ENCODE measurements around the gene RORC.
A peak's percentile ranks its signal among the peaks of the same experiment; 100 is the strongest.

RORC gene

DNA sequence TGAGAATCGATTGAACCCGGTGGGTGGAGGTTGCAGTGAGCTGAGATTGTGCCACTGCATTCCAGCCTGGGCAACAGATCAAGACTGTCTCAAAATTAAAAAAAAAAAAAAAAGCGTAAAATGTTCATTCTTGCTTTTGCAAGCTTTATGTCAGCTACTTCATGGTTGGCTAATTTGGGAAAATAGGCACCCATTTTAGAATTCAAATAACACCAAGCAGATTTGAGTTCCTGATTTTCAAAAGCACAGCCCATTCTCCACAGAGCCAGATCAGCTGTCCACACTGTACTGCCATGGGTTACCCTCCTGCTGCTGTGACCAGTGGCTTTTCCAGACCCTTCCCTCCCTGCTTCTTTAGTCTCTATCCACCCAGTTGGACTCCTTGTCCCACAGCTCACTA is 17.5 kb upstream of the RORC start:
- DNase-seq (ENCODE audit: low read depth in 2 of 2, low spot score in 1 of 2): no peak

DNA sequence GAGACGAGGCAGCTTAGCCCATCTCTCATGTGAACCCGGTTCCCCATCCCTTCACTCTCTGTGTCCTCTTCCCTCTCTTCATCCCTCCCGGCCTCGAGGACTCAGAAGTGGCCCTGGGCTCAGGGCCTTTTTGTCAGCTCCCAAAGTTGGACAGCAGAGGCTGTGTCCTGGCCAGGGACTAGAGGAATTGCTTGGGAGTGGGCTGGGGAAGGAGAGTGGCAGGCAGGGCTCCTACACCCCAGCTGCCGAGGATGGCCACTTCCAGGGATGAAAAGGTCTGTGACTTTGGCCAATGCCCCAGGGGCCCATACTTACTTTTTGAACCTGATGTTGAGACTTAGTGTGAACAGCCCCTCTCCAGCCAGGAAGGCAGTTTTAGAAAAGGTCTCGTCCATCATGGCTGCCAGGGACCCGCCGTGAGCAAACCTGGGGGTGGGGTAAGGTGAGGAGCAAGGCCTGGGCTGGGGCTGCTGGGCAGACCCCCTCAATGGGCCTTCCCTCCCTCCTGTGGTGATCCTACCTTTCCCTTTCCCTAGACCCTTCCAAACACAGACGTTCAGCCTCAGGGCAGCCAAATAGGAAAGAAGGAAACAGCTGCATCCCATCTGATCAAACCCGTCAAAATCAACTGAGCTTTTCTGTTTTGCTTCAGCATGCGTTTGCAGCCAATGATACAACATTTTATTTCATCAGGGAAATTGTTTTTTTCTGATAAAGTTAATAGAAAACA is 16.4 kb upstream of the RORC start:
- no peak for DNase-seq (ENCODE audit: low read depth in 2 of 2, low spot score in 1 of 2)

DNA sequence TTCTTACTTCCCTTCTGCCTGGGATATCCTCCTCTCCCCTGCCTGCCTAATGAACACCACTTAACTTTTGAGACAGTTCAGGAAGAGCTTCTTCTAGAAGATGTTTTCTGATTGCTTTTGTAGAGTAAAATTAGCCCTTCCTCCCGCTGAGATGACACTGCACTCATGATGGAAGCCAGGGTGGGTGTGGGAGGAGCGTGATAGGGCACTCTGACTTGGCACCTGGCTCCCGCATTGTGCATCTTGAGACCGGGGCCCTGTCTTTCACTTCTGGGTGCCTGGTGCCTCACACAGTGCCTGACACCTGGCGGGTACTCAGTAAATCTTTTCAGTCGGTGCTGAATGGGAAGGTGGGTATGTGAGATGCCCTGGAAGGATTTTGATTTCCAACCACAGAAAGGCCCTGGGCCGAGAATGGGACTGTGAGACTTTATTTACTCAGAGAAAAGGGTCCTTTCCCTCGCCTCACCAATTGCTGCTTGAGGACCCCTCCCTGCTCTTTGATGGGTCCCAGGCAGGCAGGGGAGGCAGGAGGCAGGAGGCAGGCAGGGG is 15.2 kb upstream of the RORC start:
- no peak for DNase-seq (ENCODE audit: low read depth in 2 of 2, low spot score in 1 of 2)

DNA sequence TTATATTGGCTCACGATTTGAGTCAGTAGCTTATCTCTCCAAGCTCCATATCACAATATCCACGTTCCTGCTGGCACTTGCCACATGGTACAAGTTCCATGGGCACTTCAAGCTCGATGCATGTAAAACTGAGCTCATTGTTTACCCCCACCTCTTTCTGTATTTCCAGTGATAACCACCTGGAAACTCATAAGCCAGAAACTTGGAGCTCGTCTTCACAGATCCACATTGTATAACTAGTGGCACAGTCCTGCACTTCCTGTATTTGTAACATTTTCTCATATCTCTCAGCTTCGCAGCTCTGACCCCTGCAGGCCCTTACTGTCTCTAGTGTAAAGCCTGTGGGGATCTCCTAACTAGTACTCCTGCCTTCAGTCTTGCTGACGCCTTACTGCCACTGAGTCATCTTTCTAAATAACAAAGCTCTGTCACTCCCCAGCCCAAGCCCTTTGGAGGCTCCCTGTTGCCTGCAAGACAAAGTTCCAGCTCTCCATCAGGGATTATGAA is 14.5 kb upstream of the RORC start:
- DNase-seq (ENCODE audit: low read depth in 2 of 2, low spot score in 1 of 2): no peak

DNA sequence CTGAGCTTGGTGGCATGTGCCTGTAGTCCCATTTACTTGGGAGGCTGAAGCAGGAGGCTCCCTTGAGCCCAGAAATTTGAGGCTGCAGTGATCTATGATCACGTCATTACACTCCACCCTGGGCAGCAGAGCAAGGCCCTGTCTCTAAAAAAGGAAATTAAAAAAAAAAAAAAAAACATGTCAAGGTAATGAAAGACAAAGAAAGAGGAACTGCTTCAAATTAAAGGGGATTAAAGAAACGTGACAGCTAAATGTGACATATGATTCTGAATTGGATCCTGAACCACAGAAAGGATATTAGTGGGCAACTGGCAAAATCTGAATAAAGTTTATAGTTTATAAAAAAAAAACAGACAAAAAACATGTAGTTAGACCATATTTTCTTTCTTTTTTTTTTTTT is 11.8 kb upstream of the RORC start:
- DNase-seq (ENCODE audit: low read depth in 2 of 2, low spot score in 1 of 2): no peak

DNA sequence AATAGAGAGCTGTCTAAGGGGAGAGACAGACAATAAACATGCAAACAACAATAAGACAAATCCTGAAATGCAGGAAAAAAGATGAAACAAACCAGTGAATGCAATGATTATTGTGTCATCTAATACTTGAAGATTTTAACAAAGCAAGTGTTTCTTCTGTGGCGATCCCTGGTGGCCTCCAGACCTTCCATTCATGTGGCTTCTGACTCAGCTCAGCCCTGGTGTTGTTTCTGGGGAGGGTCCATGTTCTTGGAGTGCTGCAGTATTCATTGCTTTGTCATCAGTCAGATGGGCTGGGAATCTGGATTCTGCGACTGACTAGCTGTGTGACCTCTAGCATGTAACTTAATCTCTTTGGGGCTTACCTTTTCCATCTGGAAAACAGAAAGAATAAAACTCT is 9.5 kb upstream of the RORC start:
- DNase-seq (ENCODE audit: low read depth in 2 of 2, low spot score in 1 of 2): no peak

DNA sequence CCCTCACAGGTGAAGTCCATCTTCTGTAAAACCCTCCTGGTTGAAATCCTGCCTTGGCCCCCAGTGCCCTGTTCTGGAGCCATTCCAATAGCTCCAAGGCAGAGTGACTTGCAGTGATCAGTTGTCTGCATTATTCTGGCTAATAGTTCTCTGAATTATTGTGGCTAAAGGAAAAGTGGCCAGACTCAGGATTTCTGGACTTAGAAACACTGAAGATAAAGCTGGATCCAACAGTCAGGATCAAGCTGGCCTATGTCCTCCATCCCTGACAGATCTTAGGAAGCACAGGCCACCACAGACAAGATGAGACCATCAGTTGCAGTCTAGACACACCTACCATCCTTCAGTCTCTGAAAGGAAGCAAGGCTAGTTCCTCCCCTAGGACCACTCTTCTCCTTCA is 8.8 kb upstream of the RORC start:
- DNase-seq (ENCODE audit: low read depth in 2 of 2, low spot score in 1 of 2): no peak

DNA sequence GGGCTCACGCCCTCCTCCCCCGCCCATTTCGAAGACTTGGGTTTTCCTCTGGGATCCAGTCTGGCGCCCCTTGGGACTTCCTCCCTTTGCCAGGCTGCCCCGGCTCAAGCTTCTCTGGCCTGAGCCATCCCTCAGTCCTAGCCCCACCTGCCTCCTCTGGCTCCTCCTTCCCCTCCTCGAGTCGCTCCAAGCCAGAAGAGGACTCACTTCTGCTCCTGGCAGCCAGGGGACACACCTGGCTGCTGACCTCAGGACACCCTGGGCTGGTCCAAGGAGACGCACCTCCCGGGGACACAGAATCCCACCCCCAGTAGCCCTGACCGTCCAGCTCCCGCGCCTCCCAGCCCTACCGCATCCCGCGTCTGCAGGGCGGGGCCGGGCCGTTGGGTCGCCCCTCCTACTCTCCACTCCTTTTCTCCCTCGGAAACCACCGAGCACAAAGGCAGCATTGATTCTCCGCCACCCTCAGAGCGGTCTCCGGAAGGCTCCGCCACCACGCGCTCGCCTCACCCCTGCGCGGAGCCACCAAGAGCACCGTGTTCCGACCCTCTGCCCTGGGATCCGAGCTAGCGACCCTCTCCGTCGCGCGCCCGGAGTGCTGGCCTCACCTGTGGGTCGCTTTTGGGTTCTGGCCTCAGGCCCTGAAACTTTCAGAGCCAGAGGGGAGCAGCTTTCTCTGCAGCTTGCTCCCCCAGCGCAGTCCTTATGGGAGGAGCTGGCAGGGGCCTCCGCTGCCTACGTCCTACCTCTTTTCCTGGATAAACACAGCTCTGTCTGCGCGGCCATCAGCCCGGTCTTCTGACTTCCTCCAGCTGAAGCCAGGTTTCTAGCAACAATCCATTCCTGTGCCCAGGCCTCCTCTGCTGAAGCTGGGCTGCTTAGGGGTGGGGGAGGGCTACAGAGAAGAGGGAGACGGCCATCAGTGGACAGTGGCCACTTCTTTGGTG is 8.1 kb upstream of the RORC start, which contains the start of gene C2CD4D:
Gene C2CD4D, minus strand, starts transcription at position 364 of the 947 bp plus-strand sequence. CDS start 831 bp downstream, outside the sequence.
- peak in 1 of 2 donors; percentile 36 for DNase-seq (ENCODE audit: low read depth in 2 of 2, low spot score in 1 of 2)

DNA sequence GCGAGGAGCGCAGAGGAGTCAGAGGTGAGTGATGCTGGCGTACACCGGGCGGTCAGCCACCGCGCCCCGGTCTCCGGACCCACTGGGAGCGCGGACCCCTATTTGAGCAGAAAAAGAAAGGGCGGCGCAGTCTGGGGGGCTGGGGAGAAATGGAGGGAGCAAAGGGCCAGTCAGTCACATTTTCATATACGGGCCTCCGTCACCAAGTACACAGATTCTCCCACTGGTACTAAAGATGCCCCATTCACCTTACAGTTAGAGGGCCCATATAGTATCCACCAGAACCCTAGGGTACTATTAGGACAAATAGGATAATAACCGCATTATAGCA is 7.4 kb upstream of the RORC start:
- no peak for DNase-seq (ENCODE audit: low read depth in 2 of 2, low spot score in 1 of 2)

DNA sequence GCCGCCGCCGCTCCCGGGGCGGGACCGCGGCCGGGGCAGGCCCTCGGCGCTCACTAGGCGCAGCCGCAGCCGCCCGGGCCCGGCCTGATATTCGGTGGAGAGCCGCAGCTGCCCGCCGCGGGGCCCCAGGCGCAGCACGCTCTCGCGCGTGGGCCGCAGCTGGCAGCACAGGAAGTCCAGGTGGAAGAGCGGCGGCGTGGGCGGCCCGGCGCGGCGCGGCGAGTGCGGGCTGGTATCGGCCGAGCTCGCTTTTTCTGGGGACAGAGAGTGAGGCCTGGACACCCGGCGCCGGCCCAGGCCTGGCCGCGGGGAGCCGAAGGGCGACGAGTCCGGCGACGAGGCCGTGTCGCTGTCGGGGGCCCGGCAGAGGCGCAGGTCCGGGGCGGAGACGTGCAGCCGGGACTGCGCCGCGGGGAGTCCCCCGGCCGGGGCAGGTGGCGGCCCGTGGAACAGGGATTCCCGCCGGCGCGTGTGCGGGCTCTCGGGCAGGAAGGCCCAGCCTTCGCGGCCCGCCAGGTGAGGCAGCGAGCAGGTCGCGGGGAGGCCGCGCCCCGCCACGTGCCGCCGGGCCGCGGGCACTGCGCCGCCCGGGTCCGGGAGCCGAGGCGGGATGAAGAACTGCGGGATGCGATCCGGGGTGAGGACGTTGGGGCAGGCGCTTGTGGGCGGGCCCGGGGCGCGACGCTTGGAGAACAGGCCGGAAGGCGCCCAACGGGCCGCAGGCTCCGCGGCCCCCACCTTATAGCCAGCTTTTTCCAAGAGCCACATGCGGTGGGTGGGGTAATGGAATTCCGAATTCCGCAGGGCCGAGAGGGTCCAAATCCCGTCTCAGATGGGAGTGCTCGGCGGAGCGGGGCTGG is 6.8 kb upstream of the RORC start:
- DNase-seq (ENCODE audit: low read depth in 2 of 2, low spot score in 1 of 2): no peak

DNA sequence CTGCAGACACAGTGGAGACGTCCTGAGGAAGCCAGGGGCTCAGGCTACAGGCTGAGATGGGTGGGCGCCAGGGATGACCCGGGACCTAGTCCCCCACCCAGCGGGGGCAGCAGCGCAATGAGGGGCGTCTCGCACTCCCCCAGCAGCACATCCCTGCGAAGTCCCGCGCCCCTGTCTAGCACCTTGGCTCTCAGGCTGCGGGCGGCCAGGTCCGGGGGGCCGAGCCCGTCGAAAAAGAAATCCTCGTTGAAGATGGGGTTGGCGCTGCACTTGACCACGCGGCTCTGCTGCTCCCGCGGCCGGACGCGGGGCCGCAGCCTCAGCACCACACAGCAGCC is 6.3 kb upstream of the RORC start:
- no peak for DNase-seq (ENCODE audit: low read depth in 2 of 2, low spot score in 1 of 2)

DNA sequence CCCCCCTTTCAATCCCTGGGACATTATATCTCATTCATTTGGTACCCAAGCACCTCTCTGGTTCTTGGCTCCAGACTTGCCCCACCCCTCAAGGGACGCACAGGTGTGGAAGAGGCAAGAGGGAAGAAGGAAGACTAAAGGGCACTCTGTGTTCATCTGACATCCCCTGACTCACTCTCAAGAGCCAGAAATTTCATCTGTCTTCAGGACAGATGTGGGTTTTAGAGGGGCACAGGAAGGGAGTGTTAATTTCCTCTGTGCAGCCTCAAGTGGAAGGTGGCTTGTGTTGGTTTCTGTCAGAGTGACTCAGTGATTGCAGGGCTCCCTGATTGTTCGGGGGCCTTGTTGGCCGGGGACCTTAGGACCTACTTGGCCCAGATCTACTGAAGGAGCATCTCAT is 5.6 kb upstream of the RORC start:
- no peak for DNase-seq (ENCODE audit: low read depth in 2 of 2, low spot score in 1 of 2)

DNA sequence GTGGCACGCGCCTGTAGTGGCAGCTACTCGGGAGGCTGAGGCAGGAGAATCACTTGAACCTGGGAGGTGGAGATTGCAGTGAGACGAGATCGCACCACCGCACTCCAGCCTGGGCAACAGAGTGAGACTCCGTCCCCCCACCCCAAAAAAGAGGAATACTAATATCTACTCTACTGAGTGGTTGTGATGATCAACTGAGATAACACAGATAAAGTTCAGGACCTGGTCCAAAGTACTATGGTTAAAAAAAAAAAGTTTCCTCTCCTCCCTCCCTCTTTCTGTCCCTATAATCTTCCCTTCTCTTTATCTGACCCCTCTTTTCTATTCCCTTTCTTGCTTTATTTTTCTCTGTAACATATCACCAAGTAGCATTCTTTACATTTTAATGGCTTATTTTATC is 4.0 kb upstream of the RORC start:
- no peak for DNase-seq (ENCODE audit: low read depth in 2 of 2, low spot score in 1 of 2)

DNA sequence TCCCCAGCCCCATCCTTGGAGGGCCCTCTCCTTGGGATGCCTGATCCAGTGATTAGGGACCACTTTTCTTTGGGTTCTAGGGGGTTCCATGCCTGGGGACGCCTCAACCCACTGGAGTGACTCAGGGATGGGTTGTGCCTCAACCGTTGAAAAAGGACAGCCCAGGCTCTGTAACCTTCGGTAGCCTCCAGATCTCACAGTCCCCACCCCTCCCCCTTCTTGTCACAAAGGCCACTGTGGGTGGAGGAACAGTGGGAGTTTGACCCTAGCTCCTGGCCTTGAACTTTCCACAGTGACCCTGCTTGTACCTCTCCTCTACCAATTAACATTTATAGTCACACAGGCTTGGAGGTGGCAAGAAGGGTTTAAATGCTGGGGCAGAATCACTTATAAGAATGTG is 2.6 kb upstream of the RORC start:
- DNase-seq (ENCODE audit: low read depth in 2 of 2, low spot score in 1 of 2): no peak

DNA sequence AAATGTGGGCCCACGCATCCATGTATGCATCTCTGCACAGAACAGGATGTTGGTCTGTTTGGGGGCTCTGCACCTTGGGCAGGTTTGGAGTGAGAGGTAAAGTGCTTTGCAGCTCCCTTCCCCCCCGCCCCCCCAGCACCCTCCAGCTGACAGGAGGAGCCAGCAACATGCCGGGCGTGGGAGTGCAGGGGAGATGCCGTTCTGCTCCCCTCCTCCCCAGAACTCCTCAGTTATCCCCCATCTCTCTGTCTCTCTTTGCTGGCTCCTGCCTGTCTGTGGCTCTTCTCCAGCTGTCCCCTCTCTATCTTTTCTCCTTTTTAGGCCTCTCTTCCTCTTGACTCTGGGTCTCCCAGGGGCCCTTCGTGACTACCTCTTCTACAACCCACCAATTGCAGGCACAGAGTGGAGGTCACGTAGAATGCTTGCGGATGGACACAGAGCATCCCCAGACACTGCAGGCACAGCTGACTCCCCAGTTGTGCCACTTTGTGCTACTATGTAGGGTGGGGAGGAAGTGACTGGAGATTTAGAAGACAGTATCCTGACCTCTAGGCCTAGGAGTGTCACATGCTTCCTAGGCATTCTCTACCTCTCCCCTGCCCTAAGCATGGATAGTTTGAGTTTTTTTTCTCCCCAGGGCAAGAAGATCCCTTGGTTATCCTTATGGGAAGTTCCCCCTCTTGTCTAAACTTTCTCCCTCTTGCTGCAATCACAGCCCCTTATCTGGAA is 1.7 kb upstream of the RORC start:
- DNase-seq (ENCODE audit: low read depth in 2 of 2, low spot score in 1 of 2): no peak

DNA sequence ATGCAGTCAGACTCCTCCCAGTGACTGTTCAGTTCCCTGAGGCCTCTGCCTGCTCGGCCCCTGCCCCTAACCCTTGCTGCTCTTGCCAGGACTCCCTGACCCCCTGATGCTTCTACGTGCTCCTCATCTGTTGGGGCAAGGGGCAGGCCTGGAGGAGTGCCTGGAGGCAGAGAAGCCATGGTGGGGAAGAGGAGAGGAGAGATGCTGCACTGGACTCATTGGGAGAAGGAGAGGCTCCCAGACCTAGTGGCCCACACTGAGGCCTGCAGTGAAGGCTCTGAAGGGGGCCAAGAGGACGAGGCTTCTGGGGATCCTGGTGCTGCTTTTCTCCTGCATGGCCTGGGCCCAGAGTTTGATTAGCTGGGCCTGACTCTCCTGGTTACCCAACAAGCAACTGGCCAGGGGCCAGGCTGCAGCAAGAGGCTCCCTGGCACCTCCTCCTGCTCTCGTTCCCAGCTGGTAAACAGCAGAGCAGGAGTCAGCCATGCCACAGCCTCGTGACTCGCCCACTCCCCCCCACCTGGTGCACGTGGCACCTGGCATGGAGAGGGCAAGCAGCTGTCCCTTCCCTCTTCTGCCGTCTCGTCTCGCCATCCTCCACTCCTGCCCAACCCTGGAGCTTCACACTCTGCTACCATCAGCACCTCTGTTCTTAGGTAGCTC is 847 bp upstream of the RORC start:
- DNase-seq (ENCODE audit: low read depth in 2 of 2, low spot score in 1 of 2): no peak

DNA sequence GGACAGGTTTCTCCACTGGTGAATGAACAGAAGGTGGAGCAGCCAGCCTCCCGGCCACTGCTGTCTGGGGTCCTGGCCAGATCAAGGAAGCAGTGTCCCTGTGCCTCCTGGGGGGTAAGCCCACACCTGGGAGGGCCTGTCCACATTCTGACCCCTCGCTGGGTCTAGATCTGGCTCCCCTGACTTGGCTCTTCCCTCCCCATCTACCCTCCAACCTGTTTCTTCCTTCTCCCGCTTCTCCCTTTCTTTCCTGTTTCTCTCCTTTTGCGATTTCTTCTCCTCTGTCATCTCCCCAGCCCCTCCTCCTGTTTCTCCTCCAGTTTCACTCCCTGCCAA is 378 bp downstream of the RORC start:
- no peak for DNase-seq (ENCODE audit: low read depth in 2 of 2, low spot score in 1 of 2)

DNA sequence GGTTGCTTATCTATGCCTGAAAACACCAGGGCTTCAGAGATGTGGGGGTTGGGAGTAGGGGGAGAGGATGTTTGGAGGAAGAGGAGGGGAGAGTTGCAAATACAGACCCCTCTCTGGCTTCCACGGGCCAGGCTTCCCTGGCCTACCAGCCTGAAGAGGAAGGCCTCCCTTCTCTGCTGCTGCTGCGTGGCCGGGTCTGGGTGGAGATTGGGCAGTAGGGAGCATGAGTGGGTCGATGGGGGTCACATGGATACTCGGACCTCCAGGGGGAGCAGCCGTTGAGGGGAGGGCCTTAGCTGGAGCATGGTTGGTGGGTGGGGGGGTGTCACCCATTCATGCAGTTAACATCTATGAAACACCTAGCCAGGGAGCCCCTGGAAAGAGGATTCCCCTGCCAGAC is 1.5 kb downstream of the RORC start:
- DNase-seq (ENCODE audit: low read depth in 2 of 2, low spot score in 1 of 2): no peak

DNA sequence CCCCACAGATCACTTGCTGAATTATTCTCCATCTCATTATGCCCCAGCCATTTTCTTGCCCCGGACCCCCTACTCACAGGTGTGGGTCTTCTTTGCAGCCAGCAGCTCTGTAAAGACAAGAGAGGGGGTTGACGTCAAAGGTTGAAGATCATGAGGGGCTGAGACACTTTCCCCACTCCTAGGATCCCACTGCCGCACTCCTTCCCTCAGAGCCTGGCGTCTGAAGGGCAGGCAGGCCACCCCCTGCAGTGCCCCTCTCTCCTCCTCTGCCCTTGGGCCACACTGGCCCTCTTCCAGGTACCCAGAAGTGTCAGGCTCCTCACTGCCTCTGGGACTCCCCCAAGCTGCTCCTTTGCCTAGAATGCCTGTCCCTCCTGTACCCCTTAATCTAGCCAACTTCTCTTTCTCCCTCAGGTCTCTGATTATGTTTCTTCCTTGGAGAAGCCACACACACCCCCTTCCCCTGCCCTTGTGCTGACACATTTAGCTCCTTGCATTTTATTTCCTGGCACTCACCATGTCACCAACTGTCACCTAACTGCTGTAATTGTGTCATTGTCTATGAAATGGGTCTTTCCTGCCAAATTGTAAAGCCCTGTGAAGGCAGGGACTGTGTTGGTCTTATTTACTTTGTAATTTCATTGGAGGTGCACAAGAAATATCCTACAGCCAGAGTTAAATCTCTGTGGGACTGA is 2.1 kb downstream of the RORC start:
- no peak for DNase-seq (ENCODE audit: low read depth in 2 of 2, low spot score in 1 of 2)

DNA sequence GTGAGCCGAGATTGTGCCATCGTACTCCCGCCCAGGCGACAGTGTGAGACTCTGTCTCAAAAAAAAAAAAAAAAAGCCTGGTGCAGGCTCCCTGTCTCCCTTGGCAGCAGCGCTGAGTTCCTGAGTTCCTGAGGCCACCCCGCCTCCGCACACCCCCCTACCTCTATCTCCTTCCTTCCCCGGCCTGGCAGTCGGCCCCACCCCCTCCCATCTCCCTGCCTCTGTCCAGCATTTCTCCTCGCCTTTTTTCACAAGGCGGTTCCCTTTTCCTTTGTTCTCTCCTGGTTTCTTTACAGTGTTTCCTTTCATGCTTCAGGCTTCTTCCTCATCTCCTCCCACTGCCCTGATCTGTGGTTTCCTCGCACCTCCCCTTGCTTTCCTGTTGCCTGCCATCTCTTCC is 2.7 kb downstream of the RORC start:
- DNase-seq (ENCODE audit: low read depth in 2 of 2, low spot score in 1 of 2): no peak

Measured in stimulated activated CD8-positive, alpha-beta memory T cell treated with anti-CD3 and anti-CD28 coated beads, Interleukin-4, amount 100 ng/mL, for 4 hours (primary cell).